ENCODE measurements around the gene BCLAF1.
A peak's percentile ranks its signal among the peaks of the same experiment; 100 is the strongest.

Gene BCLAF1

GRCh38 chr6:136333824-136334464 is 44.3 kb upstream of the BCLAF1 start:
- no peak overlapping the region for H2AFZ ChIP-seq (ENCODE audit: low read depth, low read length)
- DNase-seq, result no peak
- H3K4me3 ChIP-seq (ENCODE audit: insufficient read depth in 1 of 2, low read depth in 1 of 2, low read length in 2 of 2), result no peak overlapping the region

GRCh38 chr6:136331461-136331860 is 41.8 kb upstream of the BCLAF1 start:
- no peak overlapping the region for H3K9ac ChIP-seq (ENCODE audit: low read length)
- no peak overlapping the region for H3K23ac ChIP-seq (ENCODE audit: low read length in 2 of 2)
- H3K79me1 ChIP-seq (replicated peaks; ENCODE audit: low read length, poor library complexity, severe bottlenecking), result no peaks in the 10 kb centered on the region
- WGBS, result no CpG with 5 or more reads among the region's 1 CpG
- H3K14ac ChIP-seq (ENCODE audit: low read length in 2 of 2), result no peak overlapping the region
- no peak overlapping the region for H3K18ac ChIP-seq (ENCODE audit: low read depth in 1 of 2, low read length in 2 of 2)
- H3K4me3 ChIP-seq (ENCODE audit: insufficient read depth in 1 of 2, low read depth in 1 of 2, low read length in 2 of 2), result no peak overlapping the region
- H2BK15ac ChIP-seq (ENCODE audit: low read depth, poor library complexity, severe bottlenecking), result no peak overlapping the region
- H3K4me1 ChIP-seq (ENCODE audit: control insufficient read depth, insufficient read depth, low read depth, low read length), result no peaks in the 10 kb centered on the region
- H2AK5ac ChIP-seq (ENCODE audit: low read length, severe bottlenecking), result no peak overlapping the region
- no peak overlapping the region for H2BK120ac ChIP-seq (ENCODE audit: low read depth, low read length)
- DNase-seq, result no peak
- no peaks in the 10 kb centered on the region for H3K9me3 ChIP-seq (ENCODE audit: control insufficient read depth, low read length)
- no peak overlapping the region for H4K91ac ChIP-seq (ENCODE audit: low read length)
- no peak overlapping the region for H2BK5ac ChIP-seq (ENCODE audit: low read depth, low read length, poor library complexity, severe bottlenecking)
- H4K8ac ChIP-seq (ENCODE audit: low read length), result no peak overlapping the region
- no peak overlapping the region for H2AFZ ChIP-seq (ENCODE audit: low read depth, low read length)
- no peak overlapping the region for H3K27ac ChIP-seq (ENCODE audit: low read length, poor library complexity, severe bottlenecking)
- H3K4ac ChIP-seq (ENCODE audit: low read depth in 1 of 2, low read length in 2 of 2), result no peak overlapping the region
- no peak overlapping the region for H3K4me2 ChIP-seq (ENCODE audit: low read length, poor library complexity, severe bottlenecking)
- H3K36me3 ChIP-seq (ENCODE audit: control insufficient read depth in 1 of 2, insufficient read depth in 2 of 2, low read depth in 1 of 2, low read length in 2 of 2), result no peaks in the 10 kb centered on the region
- peaks cover 10 to 12% of the 10 kb centered on the region in 2 experiments for H3K27me3 ChIP-seq (ENCODE audit: control insufficient read depth in 1 of 2, insufficient read depth in 1 of 2, low read length in 2 of 2)
- H2BK12ac ChIP-seq (ENCODE audit: low read length in 2 of 2), result no peak overlapping the region

More at GRCh38 chr6:136333824-136334464, 44.3 kb upstream of the BCLAF1 start:
- Histone ChIP-seq H4K91ac (ENCODE audit: low read length) (no peak overlapping the region), H3K4ac (ENCODE audit: low read depth in 1 of 2, low read length in 2 of 2) (no peak overlapping the region), H2BK12ac (ENCODE audit: low read length in 2 of 2) (no peak overlapping the region), H2BK120ac (ENCODE audit: low read depth, low read length) (no peak overlapping the region), H3K27ac (ENCODE audit: low read length, poor library complexity, severe bottlenecking) (no peak overlapping the region), H3K9ac (ENCODE audit: low read length) (no peak overlapping the region), H2BK15ac (ENCODE audit: low read depth, poor library complexity, severe bottlenecking) (no peak overlapping the region), H3K23ac (ENCODE audit: low read length in 2 of 2) (no peak overlapping the region), H4K8ac (ENCODE audit: low read length) (no peak overlapping the region), H3K9me3 (ENCODE audit: control insufficient read depth, low read length) (no peaks in the 10 kb centered on the region), H3K4me2 (ENCODE audit: low read length, poor library complexity, severe bottlenecking) (no peak overlapping the region), H3K79me1 (replicated peaks; ENCODE audit: low read length, poor library complexity, severe bottlenecking) (no peaks in the 10 kb centered on the region), H3K27me3 (ENCODE audit: control insufficient read depth in 1 of 2, insufficient read depth in 1 of 2, low read length in 2 of 2) (peaks cover 10 to 12% of the 10 kb centered on the region in 2 experiments), H2BK5ac (ENCODE audit: low read depth, low read length, poor library complexity, severe bottlenecking) (no peak overlapping the region), H2AK5ac (ENCODE audit: low read length, severe bottlenecking) (no peak overlapping the region), H3K14ac (ENCODE audit: low read length in 2 of 2) (no peak overlapping the region), H3K4me1 (ENCODE audit: control insufficient read depth, insufficient read depth, low read depth, low read length) (no peaks in the 10 kb centered on the region), H3K18ac (ENCODE audit: low read depth in 1 of 2, low read length in 2 of 2) (no peak overlapping the region), H3K36me3 (ENCODE audit: control insufficient read depth in 1 of 2, insufficient read depth in 2 of 2, low read depth in 1 of 2, low read length in 2 of 2) (no peaks in the 10 kb centered on the region)
- WGBS, result 94% methylated on average over 10 of the region's 11 CpGs

- no peak overlapping the region for H2BK120ac ChIP-seq (ENCODE audit: low read depth, low read length)
- no peak overlapping the region for H4K91ac ChIP-seq (ENCODE audit: low read length)
- H3K23ac ChIP-seq (ENCODE audit: low read length in 2 of 2), result no peak overlapping the region
- no peak overlapping the region for H2BK5ac ChIP-seq (ENCODE audit: low read depth, low read length, poor library complexity, severe bottlenecking)
- H2AK5ac ChIP-seq (ENCODE audit: low read length, severe bottlenecking), result no peak overlapping the region
- H3K79me1 ChIP-seq (replicated peaks; ENCODE audit: low read length, poor library complexity, severe bottlenecking), result no peaks in the 10 kb centered on the region
- H3K18ac ChIP-seq (ENCODE audit: low read depth in 1 of 2, low read length in 2 of 2), result no peak overlapping the region
- H4K8ac ChIP-seq (ENCODE audit: low read length), result no peak overlapping the region
- no peaks in the 10 kb centered on the region for H3K9me3 ChIP-seq (ENCODE audit: control insufficient read depth, low read length)
- no peak overlapping the region for H3K9ac ChIP-seq (ENCODE audit: low read length)
- H3K4me3 ChIP-seq (ENCODE audit: insufficient read depth in 1 of 2, low read depth in 1 of 2, low read length in 2 of 2), result no peak overlapping the region
- H2AFZ ChIP-seq (ENCODE audit: low read depth, low read length), result no peak overlapping the region
- H3K4me2 ChIP-seq (ENCODE audit: low read length, poor library complexity, severe bottlenecking), result no peak overlapping the region
- no peaks in the 10 kb centered on the region for H3K36me3 ChIP-seq (ENCODE audit: control insufficient read depth in 1 of 2, insufficient read depth in 2 of 2, low read depth in 1 of 2, low read length in 2 of 2)
- no peak overlapping the region for H3K4ac ChIP-seq (ENCODE audit: low read depth in 1 of 2, low read length in 2 of 2)
- WGBS, result 98% methylated on average over 8 of the region's 8 CpGs
- no peak overlapping the region for H2BK12ac ChIP-seq (ENCODE audit: low read length in 2 of 2)
- no peak overlapping the region for H3K14ac ChIP-seq (ENCODE audit: low read length in 2 of 2)
- H3K27ac ChIP-seq (ENCODE audit: low read length, poor library complexity, severe bottlenecking), result no peak overlapping the region
- DNase-seq, result no peak
- no peak overlapping the region for H2BK15ac ChIP-seq (ENCODE audit: low read depth, poor library complexity, severe bottlenecking)
- H3K27me3 ChIP-seq (ENCODE audit: control insufficient read depth in 1 of 2, insufficient read depth in 1 of 2, low read length in 2 of 2), result peaks cover 10 to 12% of the 10 kb centered on the region in 2 experiments
- H3K4me1 ChIP-seq (ENCODE audit: control insufficient read depth, insufficient read depth, low read depth, low read length), result no peaks in the 10 kb centered on the region
Observed at GRCh38 chr6:136330634-136331033, 41.0 kb upstream of the BCLAF1 start.

- Histone ChIP-seq H3K18ac (ENCODE audit: low read depth in 1 of 2, low read length in 2 of 2) (no peak overlapping the region), H3K9me3 (ENCODE audit: control insufficient read depth, low read length) (no peaks in the 10 kb centered on the region), H4K8ac (ENCODE audit: low read length) (no peak overlapping the region), H3K4me3 (ENCODE audit: insufficient read depth in 1 of 2, low read depth in 1 of 2, low read length in 2 of 2) (no peak overlapping the region), H3K4ac (ENCODE audit: low read depth in 1 of 2, low read length in 2 of 2) (no peak overlapping the region), H3K36me3 (ENCODE audit: control insufficient read depth in 1 of 2, insufficient read depth in 2 of 2, low read depth in 1 of 2, low read length in 2 of 2) (no peaks in the 10 kb centered on the region), H4K91ac (ENCODE audit: low read length) (no peak overlapping the region), H3K79me1 (replicated peaks; ENCODE audit: low read length, poor library complexity, severe bottlenecking) (no peaks in the 10 kb centered on the region), H3K4me2 (ENCODE audit: low read length, poor library complexity, severe bottlenecking) (no peak overlapping the region), H3K4me1 (ENCODE audit: control insufficient read depth, insufficient read depth, low read depth, low read length) (no peaks in the 10 kb centered on the region), H3K14ac (ENCODE audit: low read length in 2 of 2) (no peak overlapping the region), H2AK5ac (ENCODE audit: low read length, severe bottlenecking) (no peak overlapping the region), H2BK120ac (ENCODE audit: low read depth, low read length) (no peak overlapping the region), H2BK12ac (ENCODE audit: low read length in 2 of 2) (no peak overlapping the region), H2BK5ac (ENCODE audit: low read depth, low read length, poor library complexity, severe bottlenecking) (no peak overlapping the region), H3K27ac (ENCODE audit: low read length, poor library complexity, severe bottlenecking) (no peak overlapping the region), H2AFZ (ENCODE audit: low read depth, low read length) (no peak overlapping the region), H3K23ac (ENCODE audit: low read length in 2 of 2) (no peak overlapping the region), H2BK15ac (ENCODE audit: low read depth, poor library complexity, severe bottlenecking) (no peak overlapping the region), H3K9ac (ENCODE audit: low read length) (no peak overlapping the region), H3K27me3 (ENCODE audit: control insufficient read depth in 1 of 2, insufficient read depth in 1 of 2, low read length in 2 of 2) (no peaks in the 10 kb centered on the region)
- WGBS, result 84% methylated on average over 6 of the region's 8 CpGs
- peak; percentile 51 for DNase-seq
Observed at GRCh38 chr6:136326038-136326553, 36.5 kb upstream of the BCLAF1 start.

Measured in mesenchymal stem cell (in vitro differentiated cells and primary cell).